RPMI8226 (cell line): ENCODE results near the gene AFF3.

Source experiments
- DNase-seq: peaks from one replicate; pipeline ENCODE4 v3.0.0-alpha.2; 2015

Gene AFF3

GRCh38 chr2:100066246-100066645, 76.1 kb downstream of the AFF3 start:
- DNase-seq, result no peak

GRCh38 chr2:100064592-100065428, 77.6 kb downstream of the AFF3 start:
- DNase-seq, result no peak

- no peak for DNase-seq
These were observed 78.2 kb downstream of the AFF3 start for GRCh38 chr2:100064165-100064564.

- DNase-seq, result no peak
These were observed 78.9 kb downstream of the AFF3 start for GRCh38 chr2:100063459-100063953.

- DNase-seq, result no peak
These were observed 80.1 kb downstream of the AFF3 start for GRCh38 chr2:100062336-100062735.

- DNase-seq, result no peak
These were observed 81.5 kb downstream of the AFF3 start for GRCh38 chr2:100060875-100061274.

GRCh38 chr2:100059638-100060037, 82.8 kb downstream of the AFF3 start:
- no peak for DNase-seq

GRCh38 chr2:100057901-100058261, 84.5 kb downstream of the AFF3 start:
- no peak for DNase-seq

GRCh38 chr2:100054426-100054825, 88.0 kb downstream of the AFF3 start:
- no peak for DNase-seq

- no peak for DNase-seq
These were observed 89.1 kb downstream of the AFF3 start for GRCh38 chr2:100053087-100053885.

- no peak for DNase-seq
These were observed 89.7 kb downstream of the AFF3 start for GRCh38 chr2:100052650-100053049.

- no peak for DNase-seq
These were observed 91.1 kb downstream of the AFF3 start for GRCh38 chr2:100051253-100051652.

- no peak for DNase-seq
These were observed 91.7 kb downstream of the AFF3 start for GRCh38 chr2:100050685-100051084.

DNA sequence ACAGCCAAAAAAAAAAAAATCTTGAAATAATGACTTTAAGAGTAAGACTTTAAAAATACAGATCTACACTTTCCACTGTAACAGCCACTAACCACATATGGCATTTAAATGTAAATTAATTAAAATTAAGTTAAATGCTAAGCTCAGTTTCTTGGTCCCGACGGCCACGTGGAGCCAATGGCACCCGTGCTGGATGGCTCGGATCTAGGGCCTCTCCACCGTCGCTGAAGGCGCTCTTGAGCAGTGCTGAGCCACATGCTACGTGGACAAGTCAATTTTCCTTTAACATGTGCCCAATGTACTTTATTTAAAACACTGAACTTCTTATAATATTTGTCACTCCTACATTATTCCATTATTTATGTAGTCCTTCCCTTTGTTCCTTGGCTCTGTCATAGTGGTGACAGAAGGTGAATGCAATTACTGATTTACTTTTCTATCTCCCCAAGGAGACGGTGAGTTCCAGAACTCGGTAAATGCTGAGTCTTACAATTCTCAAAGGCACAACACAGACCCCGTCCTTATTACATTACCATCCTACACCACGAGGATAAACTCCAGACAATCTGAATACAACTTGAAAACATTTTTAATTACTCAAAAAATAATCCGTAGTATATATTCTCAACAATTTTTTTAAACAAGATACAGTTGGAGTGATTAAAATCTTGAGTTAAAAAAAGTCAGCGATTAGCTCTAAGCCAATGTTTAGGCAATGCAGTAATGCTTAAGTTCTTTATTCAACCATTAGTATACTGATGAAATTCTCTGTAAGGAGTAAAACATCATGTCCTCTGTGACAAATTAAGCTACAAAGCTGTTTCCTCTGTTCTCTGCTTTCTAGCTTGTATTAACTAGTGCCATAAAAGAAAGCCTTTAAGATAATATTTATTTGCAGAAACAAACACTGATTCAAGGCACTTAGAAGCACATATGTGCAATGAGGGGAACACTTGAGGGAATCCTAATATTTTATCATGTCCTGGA, 95.1 kb downstream of the AFF3 start:
- peak; percentile 15 for DNase-seq

DNA sequence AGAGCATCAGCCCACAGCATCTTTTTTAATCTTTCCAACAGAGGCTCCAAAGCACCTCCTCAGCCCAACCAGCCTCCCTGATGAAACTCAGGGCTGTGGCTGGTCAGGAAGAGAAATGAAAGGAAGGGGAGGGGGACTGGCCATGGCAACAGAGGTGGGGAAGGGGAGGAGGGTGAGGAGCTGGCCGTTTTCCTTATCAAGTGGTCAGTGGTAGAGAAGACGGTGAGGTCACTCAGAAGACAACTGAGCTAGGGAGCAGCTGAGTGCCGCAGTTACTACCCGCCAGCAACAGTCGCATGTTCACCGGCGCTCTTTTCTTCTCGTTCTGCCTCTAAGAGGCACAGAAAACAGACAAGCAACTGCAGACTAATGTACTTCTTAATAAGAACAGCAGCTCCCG, 97.4 kb downstream of the AFF3 start:
- no peak for DNase-seq

GRCh38 chr2:100043891-100044255, 98.5 kb downstream of the AFF3 start:
- DNase-seq, result no peak

DNA sequence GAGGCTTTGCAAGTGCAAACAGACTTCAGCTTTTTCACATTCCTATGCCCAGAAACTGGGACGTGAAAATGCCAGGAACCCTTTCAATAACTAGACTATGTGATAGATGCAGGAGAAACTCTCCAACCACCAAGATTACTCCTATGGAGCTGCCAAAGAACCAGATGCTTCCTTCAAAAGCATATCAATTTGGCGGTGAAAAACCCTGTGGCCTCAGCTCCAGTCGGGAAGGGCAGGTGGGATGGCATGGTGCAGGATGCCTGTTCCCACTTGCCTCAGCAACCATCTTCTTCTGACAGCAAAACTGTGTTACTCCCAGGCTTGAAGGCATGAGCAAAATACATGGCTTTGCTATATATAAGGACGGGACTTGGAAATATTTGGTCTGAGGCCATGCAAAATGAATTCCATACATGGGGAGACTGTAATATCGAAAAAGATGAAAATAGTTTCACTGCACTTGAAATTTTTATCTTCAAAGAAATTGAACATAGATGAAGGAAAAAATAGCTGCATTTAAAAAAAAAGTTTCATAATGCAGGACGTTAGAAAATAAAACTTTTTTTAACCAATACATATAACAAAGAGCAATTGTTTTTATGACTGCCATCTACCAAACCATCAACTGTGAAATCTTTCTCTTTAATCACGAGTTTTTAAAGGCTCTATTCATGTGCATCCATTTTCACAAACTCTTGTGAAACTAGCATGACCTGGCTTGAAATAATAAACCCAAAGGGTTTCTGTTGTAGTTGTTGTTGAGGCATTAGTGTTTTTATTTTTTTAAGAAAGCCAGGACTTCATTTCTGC, 99.1 kb downstream of the AFF3 start:
- DNase-seq, result no peak

GRCh38 chr2:100042562-100042961, 99.8 kb downstream of the AFF3 start:
- DNase-seq, result no peak

- DNase-seq, result no peak
These were observed 100.4 kb downstream of the AFF3 start for GRCh38 chr2:100041946-100042345.

- DNase-seq, result no peak
These were observed 101.0 kb downstream of the AFF3 start for GRCh38 chr2:100041385-100041784.

- DNase-seq, result no peak
These were observed 101.5 kb downstream of the AFF3 start for GRCh38 chr2:100040906-100041305.
